GM18951 (cell line): ENCODE measurements around the gene DAZL.

ENCODE experiments used
- POLR2A ChIP-seq: IDR thresholded peaks from 4 replicates; pipeline ENCODE4 v1.6.1; 2011; ENCODE audit warnings: mild to moderate bottlenecking; ENCODE audit not compliant: insufficient read length, insufficient read depth; ENCODE audit errors: extremely low read depth
- in situ Hi-C: fragments of 300-500 bp; cut with MboI; formaldehyde crosslinking; loops from one replicate; pipeline ENCODE4 v1.12.0; 2022; ENCODE audit warnings: low sequenced_read_pairs, mixed read lengths, inconsistent platforms; ENCODE audit not compliant: unreplicated experiment

The DAZL gene

GRCh38 chr3:16604887-16605602 lies at the start of gene DAZL:
Gene DAZL (minus strand): TSS chr3:16605423. CDS start chr3:16605205, 218 bp downstream.
- in situ Hi-C loops = loop anchor here (10.0 to 25.0 kb wide), 3 partner anchors 630 to 1232 kb away; no protein-coding TSS in a partner anchor
- TF ChIP-seq POLR2A = no peak

- in situ Hi-C loops = no loop called here
- TF ChIP-seq POLR2A = no peak
Measured at GRCh38 chr3:16654976-16655375, 49.8 kb upstream of the DAZL start.

GRCh38 chr3:16653712-16654111 lies 48.5 kb upstream of the DAZL start:
- no peak for TF ChIP-seq POLR2A
- in situ Hi-C loops = no loop called here

GRCh38 chr3:16647668-16648067 lies 42.4 kb upstream of the DAZL start:
- no peak for TF ChIP-seq POLR2A
- in situ Hi-C loops = no loop called here

- in situ Hi-C loops = no loop called here
- no peak for TF ChIP-seq POLR2A
Measured at GRCh38 chr3:16639806-16640205, 34.6 kb upstream of the DAZL start.

- no peak for TF ChIP-seq POLR2A
- in situ Hi-C loops = no loop called here
Measured at GRCh38 chr3:16633948-16634347, 28.7 kb upstream of the DAZL start.

- TF ChIP-seq POLR2A = no peak
- in situ Hi-C loops = no loop called here
Measured at GRCh38 chr3:16632395-16632794, 27.2 kb upstream of the DAZL start.

GRCh38 chr3:16618721-16619120 lies 13.5 kb upstream of the DAZL start:
- in situ Hi-C loops = loop anchor here (25.0 kb wide), 2 partner anchors 794 to 1219 kb away; no protein-coding TSS in a partner anchor
- no peak for TF ChIP-seq POLR2A

GRCh38 chr3:16617155-16617554 lies 11.9 kb upstream of the DAZL start:
- in situ Hi-C loops = loop anchor here (25.0 kb wide), 2 partner anchors 795 to 1220 kb away; no protein-coding TSS in a partner anchor

GRCh38 chr3:16616083-16616482 lies 10.9 kb upstream of the DAZL start:
- in situ Hi-C loops = loop anchor here (25.0 kb wide), 2 partner anchors 796 to 1221 kb away; no protein-coding TSS in a partner anchor
- TF ChIP-seq POLR2A = no peak

GRCh38 chr3:16614033-16615031 lies 9.1 kb upstream of the DAZL start:
- in situ Hi-C loops = loop anchor here (25.0 kb wide), 2 partner anchors 798 to 1223 kb away; no protein-coding TSS in a partner anchor
- TF ChIP-seq POLR2A = no peak

GRCh38 chr3:16609927-16610580 lies 4.8 kb upstream of the DAZL start:
- in situ Hi-C loops = loop anchor here (10.0 to 25.0 kb wide), 3 partner anchors 625 to 1227 kb away; no protein-coding TSS in a partner anchor
- TF ChIP-seq POLR2A = no peak

GRCh38 chr3:16608816-16609215 lies 3.6 kb upstream of the DAZL start:
- TF ChIP-seq POLR2A = no peak
- in situ Hi-C loops = loop anchor here (10.0 to 25.0 kb wide), 3 partner anchors 626 to 1228 kb away; no protein-coding TSS in a partner anchor

- no peak for TF ChIP-seq POLR2A
- in situ Hi-C loops = loop anchor here (10.0 to 25.0 kb wide), 3 partner anchors 627 to 1230 kb away; no protein-coding TSS in a partner anchor
Measured at GRCh38 chr3:16607718-16608117, 2.5 kb upstream of the DAZL start.
